H9 (cell line): Measurements from ENCODE around the gene CCDC174. TPM values are rescaled to one million over a fixed set of nuclear protein-coding genes. Genes with fewer than 3 reads are reported as not detected.

Source experiments
- DNase-seq: peaks from one replicate; pipeline ENCODE4 v3.0.0-alpha.2; 2017
- H2AFZ ChIP-seq: one replicate; pipeline ENCODE4 v1.6.1; 2013; ENCODE audit warnings: mild to moderate bottlenecking, low read length, control low read depth, moderate library complexity
- H2AK5ac ChIP-seq: 2 replicates; pipeline ENCODE4 v1.6.1; 2013; ENCODE audit warnings: low read length, control low read depth, mixed read lengths; ENCODE audit not compliant: insufficient read length
- H2BK120ac ChIP-seq: one replicate; pipeline ENCODE4 v1.6.1; 2013; ENCODE audit warnings: low read depth, mild to moderate bottlenecking, low read length, control low read depth, inconsistent platforms; ENCODE audit not compliant: poor library complexity, severe bottlenecking
- H2BK12ac ChIP-seq: 2 replicates; pipeline ENCODE4 v1.6.1; 2013; ENCODE audit warnings: low read length, control low read depth, mixed read lengths, low read depth; ENCODE audit not compliant: insufficient read length
- H2BK15ac ChIP-seq: 2 replicates; pipeline ENCODE4 v1.6.1; 2013; ENCODE audit warnings: low read depth, low read length, control low read depth
- H2BK20ac ChIP-seq: one replicate; pipeline ENCODE4 v1.6.1; 2013; ENCODE audit warnings: low read depth, mild to moderate bottlenecking, low read length, control low read depth, inconsistent platforms; ENCODE audit not compliant: poor library complexity, severe bottlenecking
- H2BK5ac ChIP-seq: 2 replicates; pipeline ENCODE4 v1.6.1; 2013; ENCODE audit warnings: low read length, control low read depth, mixed read lengths; ENCODE audit not compliant: insufficient read length
- H3K14ac ChIP-seq: 2 replicates; pipeline ENCODE4 v1.6.1; 2013; ENCODE audit warnings: low read length, control low read depth; ENCODE audit not compliant: insufficient read depth
- H3K18ac ChIP-seq: 2 replicates; pipeline ENCODE4 v1.6.1; 2013; ENCODE audit warnings: low read depth, mild to moderate bottlenecking, mixed read lengths, low read length, control low read depth; ENCODE audit not compliant: insufficient read length
- H3K23ac ChIP-seq: 2 replicates; pipeline ENCODE4 v1.6.1; 2013; ENCODE audit warnings: low read length, control low read depth, mixed read lengths, low read depth; ENCODE audit not compliant: insufficient read length
- H3K23me2 ChIP-seq: 2 replicates; pipeline ENCODE4 v1.6.1; 2013; ENCODE audit warnings: low read depth, mild to moderate bottlenecking, mixed read lengths, low read length, control low read depth; ENCODE audit not compliant: insufficient read length, poor library complexity, severe bottlenecking
- H3K27ac ChIP-seq: 2 replicates; pipeline ENCODE4 v1.5.1; 2013; ENCODE audit warnings: low read length, control low read depth, mixed read lengths, low read depth; ENCODE audit not compliant: insufficient read length
- H3K27me3 ChIP-seq: 2 replicates; pipeline ENCODE4 v1.6.1; 2013; ENCODE audit warnings: low read length, control low read depth, inconsistent platforms; ENCODE audit not compliant: insufficient read depth
- H3K4ac ChIP-seq: 2 replicates; pipeline ENCODE4 v1.6.1; 2013; ENCODE audit warnings: low read depth, mild to moderate bottlenecking, control low read depth, inconsistent platforms, low read length, moderate library complexity
- H3K4me1 ChIP-seq: 2 replicates; pipeline ENCODE4 v1.6.1; 2013; ENCODE audit warnings: low read length, control low read depth, inconsistent platforms; ENCODE audit not compliant: insufficient read depth
- H3K4me2 ChIP-seq: 2 replicates; pipeline ENCODE4 v1.6.1; 2013; ENCODE audit warnings: low read length, control low read depth, mixed read lengths; ENCODE audit not compliant: insufficient read length, insufficient read depth
- H3K56ac ChIP-seq: 2 replicates; pipeline ENCODE4 v1.6.1; 2013; ENCODE audit warnings: low read depth, mild to moderate bottlenecking, mixed read lengths, low read length, control low read depth; ENCODE audit not compliant: insufficient read length
- H3K79me1 ChIP-seq: 2 replicates; pipeline ENCODE4 v1.6.1; 2013; ENCODE audit warnings: low read depth, mild to moderate bottlenecking, moderate library complexity, low read length, control low read depth, inconsistent platforms; ENCODE audit not compliant: insufficient read depth, poor library complexity, severe bottlenecking
- H3K79me2 ChIP-seq: 2 replicates; pipeline ENCODE4 v1.6.1; 2013; ENCODE audit warnings: low read length, control low read depth, inconsistent platforms; ENCODE audit not compliant: insufficient read depth
- H3K9ac ChIP-seq: 2 replicates; pipeline ENCODE4 v1.6.1; 2013; ENCODE audit warnings: low read length, control low read depth, mixed read lengths; ENCODE audit not compliant: insufficient read length; ENCODE audit errors: extremely low read depth
- H3K9me3 ChIP-seq: one replicate; pipeline ENCODE4 v1.6.1; 2013; ENCODE audit warnings: low read depth, low read length, inconsistent platforms; ENCODE audit not compliant: control insufficient read depth
- H3T11ph ChIP-seq: one replicate; pipeline ENCODE4 v1.6.1; 2013; ENCODE audit warnings: mild to moderate bottlenecking, low read length, control low read depth, inconsistent platforms
- H4K20me1 ChIP-seq: one replicate; pipeline ENCODE4 v1.6.1; 2013; ENCODE audit not compliant: control insufficient read depth, insufficient read length, insufficient read depth
- H4K5ac ChIP-seq: 2 replicates; pipeline ENCODE4 v1.6.1; 2013; ENCODE audit warnings: low read depth, mild to moderate bottlenecking, mixed read lengths, low read length, control low read depth; ENCODE audit not compliant: insufficient read length
- H4K8ac ChIP-seq: replicated peaks from 2 replicates; pipeline ENCODE4 v1.6.1; 2013; ENCODE audit warnings: low read length, control low read depth, mixed read lengths, low read depth; ENCODE audit not compliant: insufficient read length
- H4K91ac ChIP-seq: 2 replicates; pipeline ENCODE4 v1.6.1; 2013; ENCODE audit warnings: low read depth, mild to moderate bottlenecking, moderate library complexity, mixed read lengths, low read length, control low read depth; ENCODE audit not compliant: insufficient read length
- H3K27ac Mint-ChIP-seq, 3 experiments: 2 replicates in 2 of 3; 3 replicates in 1 of 3; pipeline ENCODE4 v1.8.0; 2020 to 2021; ENCODE audit warnings: mixed read lengths in 3 of 3, mild to moderate bottlenecking in 1 of 3, moderate library complexity in 1 of 3
- H3K27me3 Mint-ChIP-seq: 2 replicates; pipeline ENCODE4 v1.8.0; 2021; ENCODE audit warnings: low read depth, mild to moderate bottlenecking, moderate library complexity, mixed read lengths
- H3K36me3 Mint-ChIP-seq, 3 experiments: 2 replicates in 2 of 3; 3 replicates in 1 of 3; pipeline ENCODE4 v1.8.0; 2020 to 2021; ENCODE audit warnings: low read depth in 3 of 3, mixed read lengths in 3 of 3; ENCODE audit not compliant: insufficient read depth in 1 of 3
- H3K4me1 Mint-ChIP-seq, 2 experiments: 2 replicates each; pipeline ENCODE4 v1.8.0; 2020; ENCODE audit warnings: mixed read lengths in 2 of 2
- H3K4me3 Mint-ChIP-seq, 2 experiments: 2 replicates in 1 of 2; 3 replicates in 1 of 2; pipeline ENCODE4 v1.8.0; 2020 to 2021; ENCODE audit warnings: mild to moderate bottlenecking in 2 of 2, mixed read lengths in 2 of 2, moderate library complexity in 1 of 2
- H3K9me3 Mint-ChIP-seq, 2 experiments: 2 replicates in 1 of 2; 3 replicates in 1 of 2; pipeline ENCODE4 v1.8.0; 2020; ENCODE audit warnings: mild to moderate bottlenecking in 2 of 2, mixed read lengths in 2 of 2, moderate library complexity in 1 of 2
- WGBS: extraction: QIAGEN DNeasy Blood & Tissue Kit; methylation state at CpG from one replicate; pipeline ENCODE4 v1.1.7; 2013; ENCODE audit warnings: missing lambda C conversion rate, low lambda C conversion rate, mixed read lengths; ENCODE audit not compliant: insufficient read length; ENCODE audit errors: extremely low coverage; 5-methylcytosine and 5-hydroxymethylcytosine counted together
- total RNA-seq: library from RNA; stranded (reverse); gene quantifications from 2 replicates; pipeline ENCODE4 v1.2.1, GENCODE V29; 2021
- TF ChIP-seq, protein P1 (sequence below): fragments of 200-600 bp; sonication (generic); conservative IDR thresholded peaks from 3 replicates; pipeline ENCODE4 v1.8.0; 2021; ENCODE audit warnings: antibody characterized with exemption, mild to moderate bottlenecking

The CCDC174 gene
- total RNA-seq, 1 experiment from 2014 or later = 15.2 TPM

DNA sequence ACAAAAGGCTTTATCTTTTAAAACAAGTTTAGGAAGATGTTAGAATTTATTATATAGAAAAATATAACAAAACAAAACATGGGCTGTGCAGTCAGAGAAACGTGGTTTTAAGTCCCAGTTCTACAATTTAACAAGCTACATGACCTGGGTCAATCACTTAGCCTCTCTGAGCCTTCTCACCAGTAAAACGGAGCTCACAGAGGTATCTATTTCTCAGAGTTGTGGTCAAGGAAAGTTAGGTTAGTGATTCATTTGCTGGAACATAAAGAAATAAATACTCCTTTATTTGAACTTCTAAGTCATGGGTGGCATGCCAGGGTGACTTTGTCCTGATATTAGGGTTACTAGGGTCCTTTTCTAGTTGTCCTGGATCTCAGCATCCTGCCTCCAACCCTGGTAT is 10.8 kb upstream of the CCDC174 start:
- DNase-seq = no peak
- no peaks in the 10 kb centered on the region for H3K9me3 ChIP-seq
- no peak overlapping the region for H3K14ac ChIP-seq
- H2BK12ac ChIP-seq = no peak overlapping the region
- no peaks in the 10 kb centered on the region for H3K4me1 ChIP-seq
- no peak overlapping the region for H3T11ph ChIP-seq
- no peak overlapping the region for H2BK5ac ChIP-seq
- H3K27ac Mint-ChIP-seq = peak overlapping the region in 1 of 3 experiments; percentile 21; a peak in 1 of 7 replicates
- no peak overlapping the region for H3K27ac ChIP-seq
- no peak overlapping the region for H4K8ac ChIP-seq
- no CpG with 5 or more reads among the region's 2 CpGs for WGBS
- no peak overlapping the region for H4K91ac ChIP-seq
- no peaks in the 10 kb centered on the region for H3K79me1 ChIP-seq
- no peak overlapping the region for H3K4me3 Mint-ChIP-seq
- H3K23ac ChIP-seq = no peak overlapping the region
- H3K9me3 Mint-ChIP-seq = no peaks in the 10 kb centered on the region
- H3K9ac ChIP-seq = no peak overlapping the region
- H3K79me2 ChIP-seq = no peaks in the 10 kb centered on the region
- no peak overlapping the region for H3K56ac ChIP-seq
- no peak overlapping the region for H3K4me2 ChIP-seq
- no peaks in the 10 kb centered on the region for H3K36me3 Mint-ChIP-seq
- no peak overlapping the region for H2AFZ ChIP-seq
- no peaks in the 10 kb centered on the region; the same call in 1 of the 2 replicates for H3K27me3 ChIP-seq
- H3K4me1 Mint-ChIP-seq = no peaks in the 10 kb centered on the region
- TF ChIP-seq, protein P1, sequence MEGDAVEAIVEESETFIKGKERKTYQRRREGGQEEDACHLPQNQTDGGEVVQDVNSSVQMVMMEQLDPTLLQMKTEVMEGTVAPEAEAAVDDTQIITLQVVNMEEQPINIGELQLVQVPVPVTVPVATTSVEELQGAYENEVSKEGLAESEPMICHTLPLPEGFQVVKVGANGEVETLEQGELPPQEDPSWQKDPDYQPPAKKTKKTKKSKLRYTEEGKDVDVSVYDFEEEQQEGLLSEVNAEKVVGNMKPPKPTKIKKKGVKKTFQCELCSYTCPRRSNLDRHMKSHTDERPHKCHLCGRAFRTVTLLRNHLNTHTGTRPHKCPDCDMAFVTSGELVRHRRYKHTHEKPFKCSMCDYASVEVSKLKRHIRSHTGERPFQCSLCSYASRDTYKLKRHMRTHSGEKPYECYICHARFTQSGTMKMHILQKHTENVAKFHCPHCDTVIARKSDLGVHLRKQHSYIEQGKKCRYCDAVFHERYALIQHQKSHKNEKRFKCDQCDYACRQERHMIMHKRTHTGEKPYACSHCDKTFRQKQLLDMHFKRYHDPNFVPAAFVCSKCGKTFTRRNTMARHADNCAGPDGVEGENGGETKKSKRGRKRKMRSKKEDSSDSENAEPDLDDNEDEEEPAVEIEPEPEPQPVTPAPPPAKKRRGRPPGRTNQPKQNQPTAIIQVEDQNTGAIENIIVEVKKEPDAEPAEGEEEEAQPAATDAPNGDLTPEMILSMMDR = no peak
- no peaks in the 10 kb centered on the region for H4K20me1 ChIP-seq
- no peaks in the 10 kb centered on the region for H3K23me2 ChIP-seq
- H2AK5ac ChIP-seq = no peak overlapping the region
- H4K5ac ChIP-seq = no peak overlapping the region
- H2BK20ac ChIP-seq = no peak overlapping the region
- H3K18ac ChIP-seq = no peak overlapping the region
- H3K4ac ChIP-seq = no peak overlapping the region
- H2BK120ac ChIP-seq = no peak overlapping the region
- H3K27me3 Mint-ChIP-seq = peaks cover 82% of the 10 kb centered on the region
- no peak overlapping the region for H2BK15ac ChIP-seq
